ENCODE measurements around the gene BCAS3.

BCAS3 gene

GRCh38 chr17:61209106-61209439 lies 531.4 kb downstream of the BCAS3 start:
- TF ChIP-seq CTCF (IDR thresholded peaks at IDR 0.05) = no peak
- no peak for TF ChIP-seq ZFX (IDR thresholded peaks at IDR 0.05; ENCODE audit: borderline replicate concordance)
- no peak overlapping the region for H3K27ac ChIP-seq

GRCh38 chr17:61209525-61209924 lies 531.9 kb downstream of the BCAS3 start:
- no peak overlapping the region for H3K27ac ChIP-seq
- TF ChIP-seq CTCF (IDR thresholded peaks at IDR 0.05) (no peak), ZFX (IDR thresholded peaks at IDR 0.05; ENCODE audit: borderline replicate concordance) (no peak)

GRCh38 chr17:61211236-61211635 lies 533.6 kb downstream of the BCAS3 start:
- no peak overlapping the region for H3K27ac ChIP-seq
- TF ChIP-seq CTCF (IDR thresholded peaks at IDR 0.05) (no peak), ZFX (IDR thresholded peaks at IDR 0.05; ENCODE audit: borderline replicate concordance) (no peak)

GRCh38 chr17:61212655-61213054 lies 535.0 kb downstream of the BCAS3 start:
- no peak overlapping the region for H3K27ac ChIP-seq
- TF ChIP-seq CTCF (IDR thresholded peaks at IDR 0.05) = no peak
- TF ChIP-seq ZFX (IDR thresholded peaks at IDR 0.05; ENCODE audit: borderline replicate concordance) = no peak

- H3K27ac ChIP-seq = no peak overlapping the region
- no peak for TF ChIP-seq ZFX (IDR thresholded peaks at IDR 0.05; ENCODE audit: borderline replicate concordance)
These were observed 537.1 kb downstream of the BCAS3 start for GRCh38 chr17:61214753-61215152.

GRCh38 chr17:61216066-61216465 lies 538.4 kb downstream of the BCAS3 start:
- H3K27ac ChIP-seq = no peak overlapping the region
- no peak for TF ChIP-seq CTCF (IDR thresholded peaks at IDR 0.05)
- TF ChIP-seq ZFX (IDR thresholded peaks at IDR 0.05; ENCODE audit: borderline replicate concordance) = no peak

- TF ChIP-seq CTCF (IDR thresholded peaks at IDR 0.05) (no peak), ZFX (IDR thresholded peaks at IDR 0.05; ENCODE audit: borderline replicate concordance) (no peak)
- H3K27ac ChIP-seq = no peak overlapping the region
These were observed 540.3 kb downstream of the BCAS3 start for GRCh38 chr17:61217878-61218437.

GRCh38 chr17:61218438-61218837 lies 540.8 kb downstream of the BCAS3 start:
- H3K27ac ChIP-seq = no peak overlapping the region
- TF ChIP-seq ZFX (IDR thresholded peaks at IDR 0.05; ENCODE audit: borderline replicate concordance) = no peak
- TF ChIP-seq CTCF (IDR thresholded peaks at IDR 0.05) = no peak
